ENCODE results near the gene NDRG2.

NDRG2 gene

GRCh38 chr14:20970983-20971704 is 53.7 kb downstream of the NDRG2 start:
- Histone ChIP-seq H3K4me3 (replicated peaks; ENCODE audit: insufficient read depth, low read length) (peak overlapping the region; percentile 73), H3K27ac (replicated peaks) (peak overlapping the region; percentile 59), H3K27me3 (ENCODE audit: insufficient read depth, poor library complexity, severe bottlenecking) (no peaks in the 10 kb centered on the region)
- TF ChIP-seq SPI1 (IDR thresholded peaks at IDR 0.05; ENCODE audit: borderline replicate concordance, low read depth) (no peak), GABPA (IDR thresholded peaks at IDR 0.05; ENCODE audit: low read depth) (no peak), POLR2AphosphoS5 (IDR thresholded peaks at IDR 0.05; ENCODE audit: low read depth) (no peak)
- TF ChIP-seq, protein P1, sequence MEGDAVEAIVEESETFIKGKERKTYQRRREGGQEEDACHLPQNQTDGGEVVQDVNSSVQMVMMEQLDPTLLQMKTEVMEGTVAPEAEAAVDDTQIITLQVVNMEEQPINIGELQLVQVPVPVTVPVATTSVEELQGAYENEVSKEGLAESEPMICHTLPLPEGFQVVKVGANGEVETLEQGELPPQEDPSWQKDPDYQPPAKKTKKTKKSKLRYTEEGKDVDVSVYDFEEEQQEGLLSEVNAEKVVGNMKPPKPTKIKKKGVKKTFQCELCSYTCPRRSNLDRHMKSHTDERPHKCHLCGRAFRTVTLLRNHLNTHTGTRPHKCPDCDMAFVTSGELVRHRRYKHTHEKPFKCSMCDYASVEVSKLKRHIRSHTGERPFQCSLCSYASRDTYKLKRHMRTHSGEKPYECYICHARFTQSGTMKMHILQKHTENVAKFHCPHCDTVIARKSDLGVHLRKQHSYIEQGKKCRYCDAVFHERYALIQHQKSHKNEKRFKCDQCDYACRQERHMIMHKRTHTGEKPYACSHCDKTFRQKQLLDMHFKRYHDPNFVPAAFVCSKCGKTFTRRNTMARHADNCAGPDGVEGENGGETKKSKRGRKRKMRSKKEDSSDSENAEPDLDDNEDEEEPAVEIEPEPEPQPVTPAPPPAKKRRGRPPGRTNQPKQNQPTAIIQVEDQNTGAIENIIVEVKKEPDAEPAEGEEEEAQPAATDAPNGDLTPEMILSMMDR (IDR thresholded peaks at IDR 0.05; ENCODE audit: insufficient read depth, low read length) = peak; percentile 87
- TF ChIP-seq, protein P2, sequence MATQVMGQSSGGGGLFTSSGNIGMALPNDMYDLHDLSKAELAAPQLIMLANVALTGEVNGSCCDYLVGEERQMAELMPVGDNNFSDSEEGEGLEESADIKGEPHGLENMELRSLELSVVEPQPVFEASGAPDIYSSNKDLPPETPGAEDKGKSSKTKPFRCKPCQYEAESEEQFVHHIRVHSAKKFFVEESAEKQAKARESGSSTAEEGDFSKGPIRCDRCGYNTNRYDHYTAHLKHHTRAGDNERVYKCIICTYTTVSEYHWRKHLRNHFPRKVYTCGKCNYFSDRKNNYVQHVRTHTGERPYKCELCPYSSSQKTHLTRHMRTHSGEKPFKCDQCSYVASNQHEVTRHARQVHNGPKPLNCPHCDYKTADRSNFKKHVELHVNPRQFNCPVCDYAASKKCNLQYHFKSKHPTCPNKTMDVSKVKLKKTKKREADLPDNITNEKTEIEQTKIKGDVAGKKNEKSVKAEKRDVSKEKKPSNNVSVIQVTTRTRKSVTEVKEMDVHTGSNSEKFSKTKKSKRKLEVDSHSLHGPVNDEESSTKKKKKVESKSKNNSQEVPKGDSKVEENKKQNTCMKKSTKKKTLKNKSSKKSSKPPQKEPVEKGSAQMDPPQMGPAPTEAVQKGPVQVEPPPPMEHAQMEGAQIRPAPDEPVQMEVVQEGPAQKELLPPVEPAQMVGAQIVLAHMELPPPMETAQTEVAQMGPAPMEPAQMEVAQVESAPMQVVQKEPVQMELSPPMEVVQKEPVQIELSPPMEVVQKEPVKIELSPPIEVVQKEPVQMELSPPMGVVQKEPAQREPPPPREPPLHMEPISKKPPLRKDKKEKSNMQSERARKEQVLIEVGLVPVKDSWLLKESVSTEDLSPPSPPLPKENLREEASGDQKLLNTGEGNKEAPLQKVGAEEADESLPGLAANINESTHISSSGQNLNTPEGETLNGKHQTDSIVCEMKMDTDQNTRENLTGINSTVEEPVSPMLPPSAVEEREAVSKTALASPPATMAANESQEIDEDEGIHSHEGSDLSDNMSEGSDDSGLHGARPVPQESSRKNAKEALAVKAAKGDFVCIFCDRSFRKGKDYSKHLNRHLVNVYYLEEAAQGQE (IDR thresholded peaks at IDR 0.05; ENCODE audit: insufficient replicate concordance, low read depth) = no peak
- DNase-seq (ENCODE audit: low read depth in 1 of 2, low spot score in 1 of 2) = peak; percentile 84

DNA sequence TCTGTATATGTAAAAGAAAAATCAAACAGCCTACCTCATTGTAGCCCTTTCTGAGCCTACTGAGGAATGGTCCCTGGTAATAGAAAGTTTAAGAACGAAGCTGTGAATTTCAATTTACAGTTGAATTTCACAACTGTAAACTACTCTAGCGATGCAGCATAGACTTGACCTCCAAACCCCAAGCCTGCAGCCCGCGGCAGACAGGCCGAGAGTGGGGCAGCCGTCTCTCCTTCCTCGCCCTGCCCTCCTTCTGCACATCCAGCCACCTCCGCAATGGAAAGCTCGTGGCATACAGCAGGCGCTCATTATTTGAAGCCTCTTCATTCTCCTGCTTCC is 54.2 kb downstream of the NDRG2 start:
- Histone ChIP-seq H3K27ac (replicated peaks) (peak overlapping the region; percentile 59), H3K4me3 (replicated peaks; ENCODE audit: insufficient read depth, low read length) (peak overlapping the region; percentile 73), H3K27me3 (ENCODE audit: insufficient read depth, poor library complexity, severe bottlenecking) (no peaks in the 10 kb centered on the region)
- TF ChIP-seq GABPA (IDR thresholded peaks at IDR 0.05; ENCODE audit: low read depth) (no peak), SPI1 (IDR thresholded peaks at IDR 0.05; ENCODE audit: borderline replicate concordance, low read depth) (no peak), POLR2AphosphoS5 (IDR thresholded peaks at IDR 0.05; ENCODE audit: low read depth) (no peak)
- TF ChIP-seq, protein P2 (IDR thresholded peaks at IDR 0.05; ENCODE audit: insufficient replicate concordance, low read depth) = no peak
- TF ChIP-seq, protein P1 (IDR thresholded peaks at IDR 0.05; ENCODE audit: insufficient read depth, low read length) = no peak
- DNase-seq (ENCODE audit: low read depth in 1 of 2, low spot score in 1 of 2) = no peak

DNA sequence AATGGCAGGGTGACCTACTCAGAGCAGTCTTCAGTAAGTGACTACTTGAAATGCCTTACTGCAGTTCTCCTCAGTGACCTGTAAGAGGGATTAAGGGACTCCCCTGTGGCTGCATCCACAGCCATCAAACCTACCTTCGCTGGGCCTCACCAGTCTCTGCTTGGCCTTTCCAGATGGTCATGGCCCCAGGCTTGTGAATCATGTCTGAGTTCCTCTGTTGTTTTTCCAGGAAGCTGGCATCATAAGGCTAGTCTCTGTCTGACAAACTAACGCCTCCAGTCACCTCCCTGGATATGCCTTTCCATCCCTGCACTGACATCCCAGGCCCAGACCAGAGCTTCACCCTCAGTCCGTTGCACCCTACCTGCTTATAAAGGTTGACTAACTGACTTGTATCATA is 55.5 kb downstream of the NDRG2 start:
- DNase-seq (ENCODE audit: low read depth in 1 of 2, low spot score in 1 of 2) = no peak
- no peaks in the 10 kb centered on the region for H3K27me3 ChIP-seq (ENCODE audit: insufficient read depth, poor library complexity, severe bottlenecking)

More for the DNA sequence above, 55.5 kb downstream of the NDRG2 start:
- Histone ChIP-seq H3K27ac (replicated peaks) (no peak overlapping the region), H3K4me3 (replicated peaks; ENCODE audit: insufficient read depth, low read length) (no peak overlapping the region)
- TF ChIP-seq GABPA (IDR thresholded peaks at IDR 0.05; ENCODE audit: low read depth) = no peak
- TF ChIP-seq, protein P2 (IDR thresholded peaks at IDR 0.05; ENCODE audit: insufficient replicate concordance, low read depth) = no peak
- no peak for TF ChIP-seq SPI1 (IDR thresholded peaks at IDR 0.05; ENCODE audit: borderline replicate concordance, low read depth)
- TF ChIP-seq, protein P1 (IDR thresholded peaks at IDR 0.05; ENCODE audit: insufficient read depth, low read length) = no peak
- TF ChIP-seq POLR2AphosphoS5 (IDR thresholded peaks at IDR 0.05; ENCODE audit: low read depth) = no peak

Data from HL-60 (cell line).